22Rv1 (cell line): ENCODE results near the gene SLC1A2.

ENCODE experiments used
- H3K27ac ChIP-seq: fragments of 450-650 bp; 2 replicates; pipeline ENCODE4 v1.5.1; 2017
- CTCF ChIP-seq: fragments of 450-650 bp; IDR thresholded peaks from 2 replicates; pipeline ENCODE4 v1.5.1; 2017; ENCODE audit warnings: mild to moderate bottlenecking
- ZFX ChIP-seq: fragments of 450-650 bp; IDR thresholded peaks from 2 replicates; pipeline ENCODE4 v1.6.1; 2017; ENCODE audit warnings: antibody characterized with exemption, borderline replicate concordance

The SLC1A2 gene

GRCh38 chr11:35348898-35349687 is 70.3 kb downstream of the SLC1A2 start:
- TF ChIP-seq ZFX = no peak
- no peak for TF ChIP-seq CTCF
- H3K27ac ChIP-seq = no peak overlapping the region

- H3K27ac ChIP-seq = no peak overlapping the region
Observed at GRCh38 chr11:35347921-35348331, 71.4 kb downstream of the SLC1A2 start.

GRCh38 chr11:35347173-35347878 is 72.0 kb downstream of the SLC1A2 start:
- no peak for TF ChIP-seq CTCF
- TF ChIP-seq ZFX = no peak
- no peak overlapping the region for H3K27ac ChIP-seq

More at GRCh38 chr11:35347921-35348331, 71.4 kb downstream of the SLC1A2 start:
- no peak for TF ChIP-seq CTCF
- TF ChIP-seq ZFX = no peak

- TF ChIP-seq CTCF (no peak), ZFX (no peak)
- H3K27ac ChIP-seq = no peak overlapping the region
Observed at GRCh38 chr11:35346472-35347156, 72.7 kb downstream of the SLC1A2 start.

GRCh38 chr11:35344681-35345574 is 74.4 kb downstream of the SLC1A2 start:
- no peak for TF ChIP-seq CTCF
- no peak for TF ChIP-seq ZFX
- no peak overlapping the region for H3K27ac ChIP-seq

GRCh38 chr11:35343033-35343598 is 76.2 kb downstream of the SLC1A2 start:
- TF ChIP-seq ZFX (no peak), CTCF (no peak)
- H3K27ac ChIP-seq = no peak overlapping the region
